GM10266 (cell line): ENCODE results near the gene ZNF407.

ENCODE experiments used
- DNase-seq: peaks from one replicate; pipeline ENCODE4 v3.0.0; 2012; ENCODE audit errors: extremely low spot score
- TF ChIP-seq, protein P1 (sequence below): IDR thresholded peaks from 2 replicates; pipeline ENCODE4 v1.5.1; 2012; ENCODE audit warnings: mild to moderate bottlenecking, low read depth; ENCODE audit not compliant: control insufficient read depth, insufficient read depth; ENCODE audit errors: missing control alignments

The ZNF407 gene

DNA sequence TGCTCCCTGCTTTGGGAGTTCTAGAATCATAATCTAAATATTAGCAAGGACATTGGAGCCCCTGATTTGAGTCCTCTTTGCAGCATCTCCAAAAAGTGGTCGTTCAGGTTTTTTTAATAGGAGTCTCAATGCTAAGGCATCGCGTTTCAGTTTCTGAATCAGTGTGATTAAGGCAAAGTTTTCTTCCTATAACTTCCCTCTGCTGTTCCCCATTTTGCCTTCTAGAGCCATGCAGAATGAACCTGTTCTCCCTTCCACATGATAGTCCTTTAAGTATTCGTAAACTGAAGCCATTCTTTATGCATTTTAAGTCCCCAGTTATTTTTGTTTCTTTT, 451.8 kb downstream of the ZNF407 start:
- TF ChIP-seq, protein P1, sequence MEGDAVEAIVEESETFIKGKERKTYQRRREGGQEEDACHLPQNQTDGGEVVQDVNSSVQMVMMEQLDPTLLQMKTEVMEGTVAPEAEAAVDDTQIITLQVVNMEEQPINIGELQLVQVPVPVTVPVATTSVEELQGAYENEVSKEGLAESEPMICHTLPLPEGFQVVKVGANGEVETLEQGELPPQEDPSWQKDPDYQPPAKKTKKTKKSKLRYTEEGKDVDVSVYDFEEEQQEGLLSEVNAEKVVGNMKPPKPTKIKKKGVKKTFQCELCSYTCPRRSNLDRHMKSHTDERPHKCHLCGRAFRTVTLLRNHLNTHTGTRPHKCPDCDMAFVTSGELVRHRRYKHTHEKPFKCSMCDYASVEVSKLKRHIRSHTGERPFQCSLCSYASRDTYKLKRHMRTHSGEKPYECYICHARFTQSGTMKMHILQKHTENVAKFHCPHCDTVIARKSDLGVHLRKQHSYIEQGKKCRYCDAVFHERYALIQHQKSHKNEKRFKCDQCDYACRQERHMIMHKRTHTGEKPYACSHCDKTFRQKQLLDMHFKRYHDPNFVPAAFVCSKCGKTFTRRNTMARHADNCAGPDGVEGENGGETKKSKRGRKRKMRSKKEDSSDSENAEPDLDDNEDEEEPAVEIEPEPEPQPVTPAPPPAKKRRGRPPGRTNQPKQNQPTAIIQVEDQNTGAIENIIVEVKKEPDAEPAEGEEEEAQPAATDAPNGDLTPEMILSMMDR = no peak
- no peak for DNase-seq

GRCh38 chr18:75051757-75052156, 454.1 kb downstream of the ZNF407 start:
- DNase-seq = no peak
- TF ChIP-seq, protein P1 = no peak

- no peak for DNase-seq
- TF ChIP-seq, protein P1 = no peak
Measured at GRCh38 chr18:75052475-75052874, 454.8 kb downstream of the ZNF407 start.

GRCh38 chr18:75053028-75053629, 455.5 kb downstream of the ZNF407 start:
- TF ChIP-seq, protein P1 = no peak
- no peak for DNase-seq

DNA sequence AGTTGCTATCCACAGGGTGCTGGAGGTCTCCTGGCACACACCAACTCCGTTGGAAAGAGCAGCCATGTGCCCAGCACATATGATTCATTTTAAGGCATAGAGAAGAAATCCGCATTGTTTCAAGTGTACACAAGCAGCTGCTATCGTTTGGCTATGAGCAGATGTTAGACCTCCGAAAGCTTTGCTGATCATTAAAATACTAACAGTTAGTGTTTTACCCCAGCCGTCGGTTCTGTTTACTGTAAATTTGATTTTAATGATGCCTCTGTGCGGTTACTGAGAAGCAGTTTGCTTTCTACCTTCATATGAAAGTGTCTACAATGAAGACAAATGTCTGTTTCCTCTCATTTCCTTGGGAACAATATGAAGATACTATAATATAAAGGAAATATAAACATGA, 456.4 kb downstream of the ZNF407 start:
- no peak for DNase-seq

GRCh38 chr18:75054611-75055010, 456.9 kb downstream of the ZNF407 start:
- TF ChIP-seq, protein P1 = no peak
- no peak for DNase-seq

More for the DNA sequence above, 456.4 kb downstream of the ZNF407 start:
- TF ChIP-seq, protein P1 = no peak

GRCh38 chr18:75057169-75057960, 459.7 kb downstream of the ZNF407 start:
- DNase-seq = no peak
- TF ChIP-seq, protein P1 = no peak
